T-helper 2 cell treated with Interferon-gamma antibody and Interleukin-4, amounts not matched to agents 5 μg/mL and 100 μg/mL, for 36 hours (primary cell): ENCODE results near the gene ZNF619.

Experiments
- DNase-seq: peaks from one replicate; pipeline ENCODE4 v3.0.0; 2021; ENCODE audit warnings: low spot score
- H3K27ac Mint-ChIP-seq: one replicate; pipeline ENCODE4 v1.8.0; 2021; ENCODE audit warnings: mild to moderate bottlenecking, mixed read lengths
- H3K27me3 Mint-ChIP-seq: one replicate; pipeline ENCODE4 v1.8.0; 2021; ENCODE audit warnings: low read depth, mixed read lengths
- H3K36me3 Mint-ChIP-seq: one replicate; pipeline ENCODE4 v1.8.0; 2021; ENCODE audit warnings: low read depth, mixed read lengths
- H3K4me1 Mint-ChIP-seq: one replicate; pipeline ENCODE4 v1.8.0; 2021; ENCODE audit warnings: low read depth, mixed read lengths
- H3K4me3 Mint-ChIP-seq: one replicate; pipeline ENCODE4 v1.8.0; 2022; ENCODE audit warnings: mild to moderate bottlenecking, moderate library complexity, mixed read lengths
- H3K9me3 Mint-ChIP-seq: one replicate; pipeline ENCODE4 v1.8.0; 2021; ENCODE audit warnings: mixed read lengths

The ZNF619 gene

GRCh38 chr3:40476478-40477470 lies at the start of gene ZNF619:
Gene ZNF619, plus strand, starts transcription at chr3:40477122. Its CDS starts 858 bp downstream, at chr3:40477980.
- peak within 1 kb of the TSS; percentile 89 for H3K4me3 Mint-ChIP-seq
- DNase-seq: peak; percentile 52
- no peaks in the 10 kb centered on the region for H3K9me3 Mint-ChIP-seq
- peak within 1 kb of the TSS; percentile 87 for H3K27ac Mint-ChIP-seq
- H3K4me1 Mint-ChIP-seq: peaks cover 23% of the 10 kb centered on the region
- H3K27me3 Mint-ChIP-seq: peaks cover 2% of the 10 kb centered on the region
- H3K36me3 Mint-ChIP-seq: peaks cover 20% of the 10 kb centered on the region

GRCh38 chr3:40432793-40433192 lies 44.1 kb upstream of the ZNF619 start:
- no peak for DNase-seq
- Mint-ChIP-seq H3K9me3 (no peaks in the 10 kb centered on the region), H3K27me3 (no peaks in the 10 kb centered on the region), H3K27ac (no peak overlapping the region), H3K36me3 (no peaks in the 10 kb centered on the region), H3K4me3 (no peak overlapping the region), H3K4me1 (no peaks in the 10 kb centered on the region)

- H3K36me3 Mint-ChIP-seq: no peaks in the 10 kb centered on the region
- H3K9me3 Mint-ChIP-seq: no peaks in the 10 kb centered on the region
- DNase-seq: no peak
- H3K4me1 Mint-ChIP-seq: no peaks in the 10 kb centered on the region
- H3K27ac Mint-ChIP-seq: no peak overlapping the region
- no peak overlapping the region for H3K4me3 Mint-ChIP-seq
- no peaks in the 10 kb centered on the region for H3K27me3 Mint-ChIP-seq
Observed at GRCh38 chr3:40437889-40438288, 39.0 kb upstream of the ZNF619 start.

GRCh38 chr3:40445062-40445461 lies 31.9 kb upstream of the ZNF619 start:
- Mint-ChIP-seq H3K36me3 (no peaks in the 10 kb centered on the region), H3K4me3 (no peak overlapping the region), H3K27me3 (no peaks in the 10 kb centered on the region), H3K9me3 (no peaks in the 10 kb centered on the region), H3K27ac (no peak overlapping the region), H3K4me1 (peaks cover 1% of the 10 kb centered on the region)
- DNase-seq: no peak

- H3K9me3 Mint-ChIP-seq: no peaks in the 10 kb centered on the region
- DNase-seq: no peak
- H3K36me3 Mint-ChIP-seq: peaks cover 1% of the 10 kb centered on the region
- H3K4me1 Mint-ChIP-seq: peaks cover 1% of the 10 kb centered on the region
- no peak overlapping the region for H3K27ac Mint-ChIP-seq
- H3K4me3 Mint-ChIP-seq: no peak overlapping the region
- no peaks in the 10 kb centered on the region for H3K27me3 Mint-ChIP-seq
Observed at GRCh38 chr3:40445880-40446279, 31.0 kb upstream of the ZNF619 start.

GRCh38 chr3:40450438-40450837 lies 26.5 kb upstream of the ZNF619 start:
- no peak overlapping the region for H3K4me3 Mint-ChIP-seq
- DNase-seq: no peak
- H3K27ac Mint-ChIP-seq: no peak overlapping the region

GRCh38 chr3:40451551-40451950 lies 25.4 kb upstream of the ZNF619 start:
- Mint-ChIP-seq H3K4me3 (no peak overlapping the region), H3K27me3 (no peaks in the 10 kb centered on the region), H3K9me3 (no peaks in the 10 kb centered on the region), H3K4me1 (peaks cover 21% of the 10 kb centered on the region), H3K36me3 (peaks cover 2% of the 10 kb centered on the region), H3K27ac (peak overlapping the region; percentile 32)
- no peak for DNase-seq

More at GRCh38 chr3:40450438-40450837, 26.5 kb upstream of the ZNF619 start:
- Mint-ChIP-seq H3K9me3 (no peaks in the 10 kb centered on the region), H3K27me3 (no peaks in the 10 kb centered on the region), H3K4me1 (peaks cover 15% of the 10 kb centered on the region), H3K36me3 (peaks cover 2% of the 10 kb centered on the region)

GRCh38 chr3:40452057-40452456 lies 24.9 kb upstream of the ZNF619 start:
- peaks cover 23% of the 10 kb centered on the region for H3K4me1 Mint-ChIP-seq
- no peaks in the 10 kb centered on the region for H3K27me3 Mint-ChIP-seq
- DNase-seq: no peak
- peak overlapping the region; percentile 97 for H3K4me3 Mint-ChIP-seq
- H3K9me3 Mint-ChIP-seq: no peaks in the 10 kb centered on the region
- H3K36me3 Mint-ChIP-seq: peaks cover 2% of the 10 kb centered on the region
- peak overlapping the region; percentile 98 for H3K27ac Mint-ChIP-seq

GRCh38 chr3:40452562-40452875 lies 24.4 kb upstream of the ZNF619 start:
- Mint-ChIP-seq H3K4me1 (peaks cover 23% of the 10 kb centered on the region), H3K36me3 (peaks cover 2% of the 10 kb centered on the region), H3K4me3 (peak overlapping the region; percentile 97), H3K9me3 (no peaks in the 10 kb centered on the region), H3K27ac (peak overlapping the region; percentile 98), H3K27me3 (no peaks in the 10 kb centered on the region)
- no peak for DNase-seq

GRCh38 chr3:40452876-40453730 lies 23.8 kb upstream of the ZNF619 start:
- DNase-seq: peak; percentile 97
- H3K4me3 Mint-ChIP-seq: peak overlapping the region; percentile 97
- no peaks in the 10 kb centered on the region for H3K27me3 Mint-ChIP-seq
- peaks cover 28% of the 10 kb centered on the region for H3K4me1 Mint-ChIP-seq
- no peaks in the 10 kb centered on the region for H3K9me3 Mint-ChIP-seq
- H3K36me3 Mint-ChIP-seq: peaks cover 7% of the 10 kb centered on the region
- peak overlapping the region; percentile 98 for H3K27ac Mint-ChIP-seq

GRCh38 chr3:40453933-40454332 lies 23.0 kb upstream of the ZNF619 start:
- Mint-ChIP-seq H3K9me3 (no peaks in the 10 kb centered on the region), H3K36me3 (peaks cover 15% of the 10 kb centered on the region), H3K4me1 (peaks cover 35% of the 10 kb centered on the region), H3K4me3 (peak overlapping the region; percentile 97), H3K27ac (peak overlapping the region; percentile 98), H3K27me3 (no peaks in the 10 kb centered on the region)
- no peak for DNase-seq

GRCh38 chr3:40455328-40455727 lies 21.6 kb upstream of the ZNF619 start:
- Mint-ChIP-seq H3K27ac (peak overlapping the region; percentile 83), H3K9me3 (no peaks in the 10 kb centered on the region), H3K36me3 (peaks cover 24% of the 10 kb centered on the region), H3K4me1 (peaks cover 41% of the 10 kb centered on the region), H3K4me3 (peak overlapping the region; percentile 89), H3K27me3 (no peaks in the 10 kb centered on the region)
- DNase-seq: no peak

GRCh38 chr3:40456279-40456939 lies 20.5 kb upstream of the ZNF619 start:
- no peak for DNase-seq
- Mint-ChIP-seq H3K9me3 (no peaks in the 10 kb centered on the region), H3K27me3 (no peaks in the 10 kb centered on the region), H3K4me1 (peaks cover 45% of the 10 kb centered on the region), H3K4me3 (peak overlapping the region; percentile 89), H3K36me3 (peaks cover 28% of the 10 kb centered on the region), H3K27ac (peak overlapping the region; percentile 93)
